Spleen (tissue), 11 donors: ENCODE measurements around the gene SULT1C2. TPM values are rescaled to one million over a fixed set of nuclear protein-coding genes. Genes with fewer than 3 reads are reported as not detected.

ENCODE experiments used
- DNase-seq: peaks from one replicate; pipeline ENCODE4 v3.0.0-alpha.2; 2020
- H3K27ac ChIP-seq, 8 donors: fragments of 200-600 bp; sonication (generic) in 7 of 8; 1 replicate in 4 of 8; 2 replicates in 4 of 8; pipeline versions ENCODE4 v1.5.0 to v1.8.0; 2016 to 2021; ENCODE audit warnings: inconsistent platforms in 4 of 8, mild to moderate bottlenecking in 4 of 8, moderate library complexity in 1 of 8
- H3K27me3 ChIP-seq, 7 donors: fragments of 200-600 bp; sonication (generic) in 6 of 7; replicated peaks in 1 of 7; 1 replicate in 4 of 7; 2 replicates in 3 of 7; pipeline versions ENCODE4 v1.5.0 to v1.8.0; 2016 to 2021; ENCODE audit warnings: inconsistent platforms in 3 of 7, mild to moderate bottlenecking in 1 of 7
- H3K36me3 ChIP-seq, 6 donors: fragments of 200-600 bp; sonication (generic) in 5 of 6; 1 replicate in 4 of 6; 2 replicates in 2 of 6; pipeline versions ENCODE4 v1.5.0 to v1.8.0; 2016 to 2021; ENCODE audit warnings: inconsistent platforms in 2 of 6
- H3K4me1 ChIP-seq, 6 donors: fragments of 200-600 bp; sonication (generic) in 5 of 6; 1 replicate in 3 of 6; 2 replicates in 3 of 6; pipeline versions ENCODE4 v1.5.0 to v1.8.0; 2016 to 2021; ENCODE audit warnings: inconsistent platforms in 3 of 6
- H3K4me3 ChIP-seq, 8 donors: fragments of 200-600 bp; sonication (generic) in 7 of 8; 1 replicate in 4 of 8; 2 replicates in 4 of 8; pipeline versions ENCODE4 v1.5.0 to v1.8.0; 2016 to 2021; ENCODE audit warnings: inconsistent platforms in 4 of 8, mild to moderate bottlenecking in 4 of 8, moderate library complexity in 2 of 8
- H3K9me3 ChIP-seq, 8 donors: fragments of 200-600 bp; sonication (generic) in 7 of 8; 1 replicate in 4 of 8; 2 replicates in 4 of 8; pipeline versions ENCODE4 v1.5.0 to v1.8.0; 2016 to 2021; ENCODE audit warnings: inconsistent platforms in 4 of 8
- POLR2A ChIP-seq, 3 donors: fragments of 450-650 bp; IDR thresholded peaks; one replicate each; pipeline ENCODE4 v1.5.1; 2017; ENCODE audit warnings: antibody characterized with exemption in 3 of 3, mild to moderate bottlenecking in 1 of 3
- POLR2AphosphoS5 ChIP-seq, 3 donors: sonication (generic); formaldehyde crosslinking; IDR thresholded peaks; one replicate each; pipeline ENCODE4 v1.5.1; 2017; ENCODE audit warnings: antibody characterized with exemption in 3 of 3
- WGBS, 5 donors: extraction: QIAGEN DNeasy Blood & Tissue Kit in 3 of 5; methylation state at CpG; one replicate each; pipeline versions ENCODE4 v1.1.5 to v1.1.7; 2013 to 2018; 5-methylcytosine and 5-hydroxymethylcytosine counted together
- intact Hi-C: fragments of 100-400 bp; cut with DNase I; formaldehyde crosslinking; loops from one replicate; pipeline ENCODE4 v1.15.0; 2023; ENCODE audit warnings: low total_unique reads
- polyA plus RNA-seq, 3 donors: library from polyadenylated mRNA; stranded (reverse); fragments of 200-250 nt; gene quantifications; one replicate each; pipeline ENCODE4 v1.2.1, GENCODE V29; 2013
- total RNA-seq, 7 donors: library from RNA; depleted of rRNA in 3 of 7; stranded (reverse); fragments of >200 nt in 3 of 7; fragmentation: NEBNext Ultra II Directional in 4 of 7; extraction: Animal tissue kit (Norgen Biotek cat#: 25700) in 4 of 7; gene quantifications; one replicate each; pipeline versions ENCODE4 v1.1.0 to v1.2.1, GENCODE V29; 2016 to 2021
- TF ChIP-seq, protein P1 (sequence below), 11 experiments: fragments of 200-600 bp in 7 of 11; fragments of 450-650 bp in 4 of 11; sonication (generic) in 4 of 11; IDR thresholded peaks in 8 of 11; conservative IDR thresholded peaks in 3 of 11; 1 replicate in 7 of 11; 2 replicates in 4 of 11; pipeline versions ENCODE4 v1.4.0 to v1.8.0; 2016 to 2021; ENCODE audit warnings: antibody characterized with exemption in 11 of 11, inconsistent platforms in 4 of 11, mild to moderate bottlenecking in 1 of 11
- donor health status: healthy with polysubstance abuse.
- donor health status: DM: no; HTN: no; CAD: no; lungs with moderate emphysema.
- donor health status: DM: no; HTN: no; CAD: no.
- donor health status: Bipolar disorder and iron deficiency.
- donor health status: healthy.
- donor health status: DM: no; HTN: no; CAD: no.
- donor health status: DM: yes; HTN: yes; CAD: no.

The SULT1C2 gene
- total and polyA plus RNA-seq, 10 donors, result 0.17 to 2.7 (median 0.83) TPM; not detected in 1

DNA sequence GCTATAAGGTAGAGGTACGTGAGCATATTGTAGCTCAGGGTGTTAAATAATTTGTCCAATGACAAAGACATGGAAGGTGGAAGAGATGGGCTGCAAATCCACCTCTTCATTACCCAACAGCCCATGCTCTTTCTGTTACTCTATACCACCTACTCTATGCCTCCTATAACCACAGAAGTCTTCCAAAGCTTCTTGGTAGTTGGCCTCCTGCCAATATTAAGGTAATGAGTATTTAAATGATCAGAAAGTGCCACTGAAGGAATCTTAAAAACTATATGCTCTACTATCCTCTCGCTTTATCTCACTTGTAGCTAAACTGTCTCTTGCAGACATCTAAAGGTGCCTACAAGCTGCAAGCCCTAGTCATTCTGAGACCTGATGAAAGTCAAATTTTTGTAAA, 41.1 kb downstream of the SULT1C2 start:
- no peak for TF ChIP-seq POLR2AphosphoS5 (IDR thresholded peaks at IDR 0.05)
- Histone ChIP-seq H3K27ac (no peak overlapping the region), H3K27me3 (peaks cover 0 to 8% (median 0%) of the 10 kb centered on the region in 7 donors), H3K9me3 (peaks cover 0 to 4% (median 0%) of the 10 kb centered on the region in 8 donors), H3K4me1 (no peaks in the 10 kb centered on the region), H3K4me3 (no peak overlapping the region), H3K36me3 (no peaks in the 10 kb centered on the region)
- DNase-seq, result no peak
- WGBS, 5 donors, result 84 to 97% (median 91%) methylated on average over 2 of the region's 2 CpGs
- intact Hi-C loops, result no loop called here

DNA sequence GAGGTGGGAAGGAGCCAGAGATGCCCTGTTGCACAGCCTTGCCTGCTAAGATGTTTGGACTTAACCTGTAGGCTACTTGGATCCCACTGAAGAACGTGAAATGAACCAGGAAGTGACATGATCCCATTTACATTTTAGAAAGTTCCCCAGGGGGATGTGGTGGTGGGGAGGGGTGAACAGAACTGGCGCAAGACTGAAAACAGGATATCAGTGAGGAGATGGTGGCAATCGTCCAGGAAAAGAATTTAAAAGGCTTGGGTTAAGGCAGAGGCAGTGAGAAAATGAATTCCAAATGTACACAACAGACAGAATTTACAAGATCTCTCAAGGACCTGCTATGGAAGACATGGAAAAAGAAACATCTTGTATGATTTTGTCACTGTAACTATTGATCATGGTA, 42.3 kb downstream of the SULT1C2 start:
- DNase-seq, result no peak
- Histone ChIP-seq H3K27ac (no peak overlapping the region), H3K27me3 (peaks cover 0 to 5% (median 0%) of the 10 kb centered on the region in 7 donors), H3K4me3 (no peak overlapping the region), H3K9me3 (peaks cover 0 to 4% (median 0%) of the 10 kb centered on the region in 8 donors), H3K4me1 (no peaks in the 10 kb centered on the region), H3K36me3 (no peaks in the 10 kb centered on the region)
- 11 to 14% (median 12%) methylated on average over 3 of the region's 3 CpGs for WGBS, 5 donors
- TF ChIP-seq POLR2A (IDR thresholded peaks at IDR 0.05), result no peak
- TF ChIP-seq, protein P1, sequence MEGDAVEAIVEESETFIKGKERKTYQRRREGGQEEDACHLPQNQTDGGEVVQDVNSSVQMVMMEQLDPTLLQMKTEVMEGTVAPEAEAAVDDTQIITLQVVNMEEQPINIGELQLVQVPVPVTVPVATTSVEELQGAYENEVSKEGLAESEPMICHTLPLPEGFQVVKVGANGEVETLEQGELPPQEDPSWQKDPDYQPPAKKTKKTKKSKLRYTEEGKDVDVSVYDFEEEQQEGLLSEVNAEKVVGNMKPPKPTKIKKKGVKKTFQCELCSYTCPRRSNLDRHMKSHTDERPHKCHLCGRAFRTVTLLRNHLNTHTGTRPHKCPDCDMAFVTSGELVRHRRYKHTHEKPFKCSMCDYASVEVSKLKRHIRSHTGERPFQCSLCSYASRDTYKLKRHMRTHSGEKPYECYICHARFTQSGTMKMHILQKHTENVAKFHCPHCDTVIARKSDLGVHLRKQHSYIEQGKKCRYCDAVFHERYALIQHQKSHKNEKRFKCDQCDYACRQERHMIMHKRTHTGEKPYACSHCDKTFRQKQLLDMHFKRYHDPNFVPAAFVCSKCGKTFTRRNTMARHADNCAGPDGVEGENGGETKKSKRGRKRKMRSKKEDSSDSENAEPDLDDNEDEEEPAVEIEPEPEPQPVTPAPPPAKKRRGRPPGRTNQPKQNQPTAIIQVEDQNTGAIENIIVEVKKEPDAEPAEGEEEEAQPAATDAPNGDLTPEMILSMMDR (IDR thresholded peaks at IDR 0.05 in 8 of 11, conservative IDR thresholded peaks at IDR 0.05 in 3 of 11), result no peak
- no peak for TF ChIP-seq POLR2AphosphoS5 (IDR thresholded peaks at IDR 0.05)
- intact Hi-C loops, result no loop called here

DNA sequence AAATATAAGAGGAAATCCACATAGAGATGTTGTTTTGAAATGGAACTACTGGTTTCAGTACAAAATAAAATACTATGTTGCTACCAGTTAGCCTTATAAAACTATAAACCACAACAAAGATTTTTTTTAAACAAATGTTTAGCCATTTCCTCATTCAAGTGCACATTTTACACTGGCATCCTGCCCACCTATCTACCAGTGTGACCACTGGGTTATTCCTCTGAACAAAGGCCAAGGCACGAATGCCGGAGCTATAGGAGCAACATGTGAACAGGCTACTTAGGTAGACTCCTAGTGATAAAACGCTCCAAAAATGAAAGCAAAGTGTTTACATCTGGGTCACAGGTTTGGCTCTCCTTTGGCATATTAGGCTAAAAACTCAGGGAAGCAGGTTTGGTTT, 57.3 kb downstream of the SULT1C2 start:
- 26 to 49% (median 39%) methylated on average over 3 of the region's 3 CpGs for WGBS, 5 donors
- Histone ChIP-seq H3K27ac (no peak overlapping the region), H3K4me1 (no peaks in the 10 kb centered on the region), H3K4me3 (no peak overlapping the region), H3K9me3 (no peaks in the 10 kb centered on the region), H3K27me3 (peaks cover 0 to 40% (median 0%) of the 10 kb centered on the region in 7 donors), H3K36me3 (no peaks in the 10 kb centered on the region)
- DNase-seq, result no peak
- intact Hi-C loops, result no loop called here
- TF ChIP-seq, protein P1 (IDR thresholded peaks at IDR 0.05 in 8 of 11, conservative IDR thresholded peaks at IDR 0.05 in 3 of 11), result no peak
- no peak for TF ChIP-seq POLR2AphosphoS5 (IDR thresholded peaks at IDR 0.05)
- no peak for TF ChIP-seq POLR2A (IDR thresholded peaks at IDR 0.05)

DNA sequence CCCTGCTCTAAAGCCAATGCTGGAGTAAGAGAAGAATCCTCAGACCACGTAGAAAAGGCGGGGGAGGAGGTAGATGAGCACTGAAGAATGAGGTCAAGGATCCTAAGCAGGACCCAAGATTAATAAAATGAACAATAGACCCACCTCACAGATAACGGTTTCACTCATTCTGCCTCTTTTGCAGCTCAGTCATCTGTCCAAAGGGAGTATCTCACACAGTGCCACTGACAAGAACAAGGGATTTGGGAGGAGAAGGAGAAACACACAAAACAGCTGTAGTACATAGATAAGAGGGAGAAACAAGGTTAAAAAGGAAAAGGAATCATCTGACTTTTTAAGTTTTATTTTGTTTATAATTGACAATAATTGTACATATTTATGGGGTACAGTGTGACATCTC, 58.1 kb downstream of the SULT1C2 start:
- no peak for TF ChIP-seq POLR2A (IDR thresholded peaks at IDR 0.05)
- TF ChIP-seq, protein P1 (IDR thresholded peaks at IDR 0.05 in 8 of 11, conservative IDR thresholded peaks at IDR 0.05 in 3 of 11), result no peak
- TF ChIP-seq POLR2AphosphoS5 (IDR thresholded peaks at IDR 0.05), result no peak
- H3K4me1 ChIP-seq, result no peaks in the 10 kb centered on the region
- H3K4me3 ChIP-seq, result no peak overlapping the region
- 62 to 81% (median 74%) methylated on average over 3 of the region's 3 CpGs for WGBS, 5 donors
- intact Hi-C loops, result no loop called here
- H3K27me3 ChIP-seq, result peaks cover 0 to 40% (median 0%) of the 10 kb centered on the region in 7 donors
- no peak overlapping the region for H3K27ac ChIP-seq
- no peak for DNase-seq
- H3K36me3 ChIP-seq, result no peaks in the 10 kb centered on the region
- H3K9me3 ChIP-seq, result no peaks in the 10 kb centered on the region

DNA sequence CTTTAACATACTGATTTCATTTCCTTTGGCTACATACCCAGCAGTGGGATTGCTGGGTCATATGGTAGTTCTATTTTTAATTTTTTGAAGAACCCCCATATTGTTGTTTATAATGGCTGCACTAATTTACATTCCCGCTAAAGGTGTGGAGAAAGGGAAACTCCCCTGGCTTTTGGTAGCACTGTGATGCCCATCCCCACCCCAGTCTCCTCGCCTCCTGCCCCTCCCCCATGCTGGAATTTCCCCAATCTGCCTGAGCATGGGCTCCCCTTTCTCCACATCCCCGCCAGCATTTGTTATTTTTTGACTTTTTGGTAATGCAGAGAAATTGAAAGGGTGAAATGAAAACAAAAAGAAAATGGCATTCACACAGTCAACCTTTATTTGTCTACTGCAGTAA, 59.1 kb downstream of the SULT1C2 start:
- Histone ChIP-seq H3K4me3 (no peak overlapping the region), H3K9me3 (no peaks in the 10 kb centered on the region), H3K36me3 (no peaks in the 10 kb centered on the region), H3K27ac (no peak overlapping the region), H3K27me3 (peaks cover 0 to 40% (median 0%) of the 10 kb centered on the region in 7 donors), H3K4me1 (no peaks in the 10 kb centered on the region)
- intact Hi-C loops, result no loop called here
- DNase-seq, result no peak
- TF ChIP-seq POLR2AphosphoS5 (IDR thresholded peaks at IDR 0.05) (no peak), POLR2A (IDR thresholded peaks at IDR 0.05) (no peak)
- TF ChIP-seq, protein P1 (IDR thresholded peaks at IDR 0.05 in 8 of 11, conservative IDR thresholded peaks at IDR 0.05 in 3 of 11), result no peak
- 81 to 92% (median 83%) methylated on average over 3 of the region's 3 CpGs for WGBS, 5 donors
